Kidney (tissue), 14 donors: ENCODE data around the gene RIPPLY2. TPM values are rescaled to one million over a fixed set of nuclear protein-coding genes. Genes with fewer than 3 reads are reported as not detected.

ENCODE experiments used
- DNase-seq, 5 donors: peaks; one replicate each; pipeline ENCODE4 v3.0.0-alpha.2; 2013 to 2020
- FAIRE-seq: peaks from 2 replicates; lab custom pipeline; 2012; peaks lifted over from hg19 to GRCh38; lab: Jason Lieb, UNC
- H3K27ac ChIP-seq, 2 donors: one replicate each; pipeline ENCODE4 v1.7.0; 2013; ENCODE audit warnings: low read depth in 2 of 2, low read length in 2 of 2, inconsistent platforms in 1 of 2
- H3K27me3 ChIP-seq: one replicate; pipeline ENCODE4 v1.7.1; 2013; ENCODE audit warnings: low read length, inconsistent platforms; ENCODE audit not compliant: control insufficient read depth, insufficient read depth
- H3K36me3 ChIP-seq, 3 donors: one replicate each; pipeline versions ENCODE4 v1.7.0 to v1.7.1; 2013; ENCODE audit warnings: low read length in 3 of 3, control low read depth in 1 of 3, inconsistent platforms in 1 of 3; ENCODE audit not compliant: insufficient read depth in 3 of 3, control insufficient read depth in 2 of 3
- H3K4me1 ChIP-seq, 3 donors: one replicate each; pipeline versions ENCODE4 v1.7.0 to v1.7.1; 2013; ENCODE audit warnings: low read length in 3 of 3, inconsistent platforms in 1 of 3, low read depth in 1 of 3; ENCODE audit not compliant: control insufficient read depth in 2 of 3, insufficient read depth in 2 of 3
- H3K4me3 ChIP-seq, 3 donors: one replicate each; pipeline versions ENCODE4 v1.7.0 to v1.8.1; 2013; ENCODE audit warnings: low read length in 3 of 3, control low read depth in 1 of 3, inconsistent platforms in 1 of 3
- H3K9ac ChIP-seq, 3 donors: one replicate each; pipeline versions ENCODE4 v1.7.0 to v1.7.1; 2013; ENCODE audit warnings: low read length in 3 of 3, control low read depth in 1 of 3, inconsistent platforms in 1 of 3
- H3K9me3 ChIP-seq, 3 donors: one replicate each; pipeline versions ENCODE4 v1.7.0 to v1.7.1; 2013; ENCODE audit warnings: low read length in 3 of 3, control low read depth in 1 of 3, inconsistent platforms in 1 of 3; ENCODE audit not compliant: control insufficient read depth in 2 of 3, insufficient read depth in 1 of 3
- intact Hi-C: fragments of 100-400 bp; cut with DNase I; formaldehyde crosslinking; loops from one replicate; pipeline ENCODE4 v1.11.1; 2022
- polyA plus RNA-seq: library from polyadenylated mRNA; stranded (reverse); fragments of 350-450 nt; fragmentation: Illumina TruSeq; extraction: RNeasy Lipid Tissue Mini Kit (QIAGEN cat#74804); gene quantifications from one replicate; pipeline ENCODE4 v1.2.3, GENCODE V29; 2014; ENCODE audit warnings: low read depth, low replicate concordance; ENCODE audit not compliant: insufficient read depth
- total RNA-seq: library from RNA; stranded (reverse); fragmentation: NEBNext Ultra II Directional; extraction: Animal tissue kit (Norgen Biotek cat#: 25700); gene quantifications from one replicate; pipeline ENCODE4 v1.2.1, GENCODE V29; 2021
- TF ChIP-seq, protein P1 (sequence below): IDR thresholded peaks from 3 replicates; pipeline ENCODE4 v1.5.1; 2012; ENCODE audit warnings: mild to moderate bottlenecking, moderate library complexity, borderline replicate concordance; ENCODE audit not compliant: insufficient read depth; ENCODE audit errors: extremely low read depth
- donor health status: control.
- donor health status: control.
- donor health status: control.
- donor health status: control.
- donor health status: control.
- donor health status: DM: yes; HTN: yes; CAD: no.
- donor health status: Normal renal cell carcinoma (clear cell type).

Gene RIPPLY2
- total and polyA plus RNA-seq, 2 donors from 2014 or later, result 0.38 TPM; not detected in 1

DNA sequence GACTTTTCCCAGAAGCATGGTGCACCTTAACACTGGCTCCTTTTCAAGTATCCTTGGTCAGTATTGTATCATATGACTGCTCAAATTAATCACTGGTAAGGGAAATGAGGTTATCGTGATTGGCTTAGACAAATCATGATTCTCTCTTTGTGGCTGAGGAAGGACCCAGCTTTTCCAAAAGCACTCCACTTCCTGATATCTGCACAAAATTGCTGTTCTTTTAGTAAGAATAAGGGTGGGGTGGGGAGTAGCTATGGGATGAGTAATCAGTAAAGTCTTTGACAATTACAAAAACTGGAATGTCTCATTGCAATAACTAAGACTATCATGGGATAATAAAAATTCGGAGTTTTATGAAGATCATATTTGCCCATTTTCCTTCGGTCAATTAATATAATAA, 9.0 kb upstream of the RIPPLY2 start:
- TF ChIP-seq, protein P1, sequence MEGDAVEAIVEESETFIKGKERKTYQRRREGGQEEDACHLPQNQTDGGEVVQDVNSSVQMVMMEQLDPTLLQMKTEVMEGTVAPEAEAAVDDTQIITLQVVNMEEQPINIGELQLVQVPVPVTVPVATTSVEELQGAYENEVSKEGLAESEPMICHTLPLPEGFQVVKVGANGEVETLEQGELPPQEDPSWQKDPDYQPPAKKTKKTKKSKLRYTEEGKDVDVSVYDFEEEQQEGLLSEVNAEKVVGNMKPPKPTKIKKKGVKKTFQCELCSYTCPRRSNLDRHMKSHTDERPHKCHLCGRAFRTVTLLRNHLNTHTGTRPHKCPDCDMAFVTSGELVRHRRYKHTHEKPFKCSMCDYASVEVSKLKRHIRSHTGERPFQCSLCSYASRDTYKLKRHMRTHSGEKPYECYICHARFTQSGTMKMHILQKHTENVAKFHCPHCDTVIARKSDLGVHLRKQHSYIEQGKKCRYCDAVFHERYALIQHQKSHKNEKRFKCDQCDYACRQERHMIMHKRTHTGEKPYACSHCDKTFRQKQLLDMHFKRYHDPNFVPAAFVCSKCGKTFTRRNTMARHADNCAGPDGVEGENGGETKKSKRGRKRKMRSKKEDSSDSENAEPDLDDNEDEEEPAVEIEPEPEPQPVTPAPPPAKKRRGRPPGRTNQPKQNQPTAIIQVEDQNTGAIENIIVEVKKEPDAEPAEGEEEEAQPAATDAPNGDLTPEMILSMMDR, result no peak
- Histone ChIP-seq H3K36me3 (no peaks in the 10 kb centered on the region), H3K4me1 (no peaks in the 10 kb centered on the region), H3K9ac (no peak overlapping the region), H3K27me3 (no peaks in the 10 kb centered on the region), H3K27ac (no peak overlapping the region), H3K9me3 (no peaks in the 10 kb centered on the region), H3K4me3 (no peak overlapping the region)
- intact Hi-C loops, result no loop called here
- FAIRE-seq (no peak), DNase-seq (no peak)

DNA sequence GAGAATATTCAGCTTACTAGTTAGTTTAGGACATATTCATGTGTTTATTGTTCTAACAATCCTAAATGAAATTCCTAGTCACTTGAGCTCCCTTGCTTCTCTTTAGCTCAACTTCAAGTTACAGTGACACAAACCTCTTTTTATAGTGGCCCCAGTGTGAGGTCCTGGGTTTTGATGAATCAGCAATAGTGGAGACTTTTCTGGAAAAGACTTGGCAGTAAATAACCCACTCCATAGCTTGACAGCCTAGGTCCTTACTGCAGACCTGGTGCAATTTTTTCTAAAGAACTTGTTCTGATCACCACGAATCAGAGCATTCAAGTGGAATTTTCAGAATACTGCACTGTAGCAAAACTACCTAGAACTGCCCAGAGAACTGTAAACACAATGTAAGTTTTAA, 6.9 kb upstream of the RIPPLY2 start:
- no peaks in the 10 kb centered on the region for H3K36me3 ChIP-seq
- H3K27me3 ChIP-seq, result no peaks in the 10 kb centered on the region
- DNase-seq (no peak), FAIRE-seq (no peak)
- TF ChIP-seq, protein P1, result no peak
- no peak overlapping the region for H3K27ac ChIP-seq
- no peaks in the 10 kb centered on the region for H3K4me1 ChIP-seq
- no peak overlapping the region for H3K4me3 ChIP-seq
- H3K9me3 ChIP-seq, result no peaks in the 10 kb centered on the region
- no peak overlapping the region for H3K9ac ChIP-seq
- intact Hi-C loops, result no loop called here

DNA sequence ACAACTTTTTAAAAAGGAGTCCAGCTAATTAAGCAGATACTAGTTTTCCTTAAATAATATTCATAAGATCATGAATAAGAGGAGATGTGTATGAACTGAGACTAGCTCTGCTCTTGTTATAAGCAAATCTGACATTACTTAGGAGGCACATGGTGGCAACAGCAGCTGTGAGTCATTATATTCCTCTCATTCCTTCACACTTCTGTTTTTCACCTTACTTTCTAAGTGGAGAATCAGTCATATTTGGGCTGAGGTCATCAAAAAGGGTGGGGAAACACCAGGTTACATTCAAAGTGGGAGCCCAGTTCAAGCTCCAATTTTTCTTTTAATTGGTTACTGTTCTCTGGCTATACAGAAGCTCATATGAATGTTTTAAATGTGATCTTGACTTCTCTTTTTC, 6.0 kb upstream of the RIPPLY2 start:
- Histone ChIP-seq H3K36me3 (no peaks in the 10 kb centered on the region), H3K27me3 (peaks cover 9% of the 10 kb centered on the region), H3K4me3 (no peak overlapping the region), H3K27ac (no peak overlapping the region), H3K9ac (no peak overlapping the region), H3K9me3 (no peaks in the 10 kb centered on the region), H3K4me1 (no peaks in the 10 kb centered on the region)
- intact Hi-C loops, result no loop called here
- FAIRE-seq (no peak), DNase-seq (no peak)
- TF ChIP-seq, protein P1, result no peak

DNA sequence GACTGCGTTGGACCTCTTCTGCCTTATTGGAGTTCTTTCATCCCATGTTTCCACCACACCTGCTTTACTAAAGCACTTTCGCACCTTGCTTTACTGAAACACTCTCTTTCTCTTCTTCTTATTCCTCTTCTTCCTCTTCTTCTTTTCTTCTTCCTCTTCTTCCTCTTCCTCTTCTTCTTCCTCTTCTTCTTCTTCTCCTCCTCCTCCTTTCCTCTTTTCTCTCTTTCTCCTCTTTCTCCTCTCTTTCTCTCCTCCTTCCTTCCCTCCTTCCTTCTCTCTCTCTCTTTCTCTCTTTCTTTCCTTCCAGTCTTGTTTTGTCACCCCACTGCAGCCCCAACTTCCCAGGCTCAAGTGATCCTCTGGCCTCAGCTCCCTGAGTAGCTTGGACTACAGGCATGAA, 4.0 kb upstream of the RIPPLY2 start:
- intact Hi-C loops, result no loop called here
- Histone ChIP-seq H3K27me3 (peaks cover 20% of the 10 kb centered on the region), H3K36me3 (no peaks in the 10 kb centered on the region), H3K4me1 (peaks cover 0 to 9% (median 0%) of the 10 kb centered on the region in 3 donors), H3K27ac (no peak overlapping the region), H3K4me3 (no peak overlapping the region), H3K9me3 (no peaks in the 10 kb centered on the region), H3K9ac (no peak overlapping the region)
- DNase-seq, result no peak
- FAIRE-seq, result no peak
- TF ChIP-seq, protein P1, result no peak
